PC-9 (cell line): ENCODE data around the gene CNTNAP2.

Source experiments
- EZH2 ChIP-seq: fragments of 200-600 bp; sonication (generic); IDR thresholded peaks from 2 replicates; pipeline ENCODE4 v1.8.0; 2017; ENCODE audit warnings: antibody characterized with exemption, low read depth
- TF ChIP-seq, protein P1 (sequence below): fragments of 200-600 bp; sonication (generic); conservative IDR thresholded peaks from 2 replicates; pipeline ENCODE4 v1.6.1; 2017; ENCODE audit warnings: mixed run types, antibody characterized with exemption, mild to moderate bottlenecking, moderate library complexity

DNA sequence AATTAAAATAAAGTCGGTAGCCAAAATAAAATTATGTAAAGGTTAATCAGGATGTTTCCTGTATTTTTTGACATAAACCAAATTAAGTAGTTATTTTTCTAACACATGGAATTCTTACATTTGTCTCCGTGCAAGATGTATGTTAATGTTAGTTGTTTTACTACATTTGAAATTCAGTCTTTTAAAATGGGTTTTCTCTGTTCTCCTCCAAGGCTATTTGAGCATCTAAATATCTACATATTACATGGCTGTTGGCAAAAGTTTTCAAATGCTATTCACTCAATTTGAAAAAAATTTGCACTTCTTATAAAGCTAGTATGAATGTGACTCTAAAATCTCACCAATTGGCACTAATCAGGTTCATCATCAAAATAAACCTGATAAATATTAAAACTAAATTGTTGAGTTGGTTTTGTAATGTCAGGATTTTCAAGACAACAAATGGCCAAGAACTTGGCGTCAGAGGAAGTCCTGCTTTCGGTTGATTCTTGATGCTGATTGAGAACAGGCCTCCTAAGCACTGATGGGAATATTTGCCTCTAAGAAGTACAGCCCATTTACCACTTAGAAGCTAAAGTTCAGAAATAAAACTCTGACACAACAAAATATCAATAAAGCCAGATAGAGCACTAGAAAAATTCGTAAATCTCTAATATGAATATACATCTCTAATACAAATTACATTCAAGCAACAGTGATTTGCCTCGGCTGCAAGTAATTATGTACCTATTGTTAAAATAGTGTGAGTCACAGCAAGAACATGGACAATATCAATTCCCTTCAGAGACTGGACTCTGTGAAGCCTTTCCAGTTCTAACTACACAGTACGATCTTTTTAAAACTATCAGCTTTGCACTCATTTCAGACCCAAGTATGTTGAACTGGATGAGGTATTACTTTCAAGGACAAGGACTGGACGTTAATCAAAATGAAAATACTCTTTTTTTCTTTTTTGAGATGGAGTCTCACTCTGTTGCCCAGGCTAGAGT, 1740.8 kb downstream of the CNTNAP2 start:
- TF ChIP-seq, protein P1, sequence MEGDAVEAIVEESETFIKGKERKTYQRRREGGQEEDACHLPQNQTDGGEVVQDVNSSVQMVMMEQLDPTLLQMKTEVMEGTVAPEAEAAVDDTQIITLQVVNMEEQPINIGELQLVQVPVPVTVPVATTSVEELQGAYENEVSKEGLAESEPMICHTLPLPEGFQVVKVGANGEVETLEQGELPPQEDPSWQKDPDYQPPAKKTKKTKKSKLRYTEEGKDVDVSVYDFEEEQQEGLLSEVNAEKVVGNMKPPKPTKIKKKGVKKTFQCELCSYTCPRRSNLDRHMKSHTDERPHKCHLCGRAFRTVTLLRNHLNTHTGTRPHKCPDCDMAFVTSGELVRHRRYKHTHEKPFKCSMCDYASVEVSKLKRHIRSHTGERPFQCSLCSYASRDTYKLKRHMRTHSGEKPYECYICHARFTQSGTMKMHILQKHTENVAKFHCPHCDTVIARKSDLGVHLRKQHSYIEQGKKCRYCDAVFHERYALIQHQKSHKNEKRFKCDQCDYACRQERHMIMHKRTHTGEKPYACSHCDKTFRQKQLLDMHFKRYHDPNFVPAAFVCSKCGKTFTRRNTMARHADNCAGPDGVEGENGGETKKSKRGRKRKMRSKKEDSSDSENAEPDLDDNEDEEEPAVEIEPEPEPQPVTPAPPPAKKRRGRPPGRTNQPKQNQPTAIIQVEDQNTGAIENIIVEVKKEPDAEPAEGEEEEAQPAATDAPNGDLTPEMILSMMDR: no peak
- no peak for TF ChIP-seq EZH2
